HG02938 (cell line): ENCODE results near the gene EIF2AK3.
"Not testable (repeated sequence)": the region's sequence is repeated elsewhere in the genome, so short reads cannot be mapped to it uniquely, and the experiment has no call there.

Source experiments
- ATAC-seq: cut with Tn5 transposase; IDR thresholded peaks from one replicate; pipeline ENCODE4 v1.9.1; 2021; ENCODE audit warnings: mild to moderate bottlenecking, moderate library complexity; ENCODE audit not compliant: unreplicated experiment

EIF2AK3 gene

DNA sequence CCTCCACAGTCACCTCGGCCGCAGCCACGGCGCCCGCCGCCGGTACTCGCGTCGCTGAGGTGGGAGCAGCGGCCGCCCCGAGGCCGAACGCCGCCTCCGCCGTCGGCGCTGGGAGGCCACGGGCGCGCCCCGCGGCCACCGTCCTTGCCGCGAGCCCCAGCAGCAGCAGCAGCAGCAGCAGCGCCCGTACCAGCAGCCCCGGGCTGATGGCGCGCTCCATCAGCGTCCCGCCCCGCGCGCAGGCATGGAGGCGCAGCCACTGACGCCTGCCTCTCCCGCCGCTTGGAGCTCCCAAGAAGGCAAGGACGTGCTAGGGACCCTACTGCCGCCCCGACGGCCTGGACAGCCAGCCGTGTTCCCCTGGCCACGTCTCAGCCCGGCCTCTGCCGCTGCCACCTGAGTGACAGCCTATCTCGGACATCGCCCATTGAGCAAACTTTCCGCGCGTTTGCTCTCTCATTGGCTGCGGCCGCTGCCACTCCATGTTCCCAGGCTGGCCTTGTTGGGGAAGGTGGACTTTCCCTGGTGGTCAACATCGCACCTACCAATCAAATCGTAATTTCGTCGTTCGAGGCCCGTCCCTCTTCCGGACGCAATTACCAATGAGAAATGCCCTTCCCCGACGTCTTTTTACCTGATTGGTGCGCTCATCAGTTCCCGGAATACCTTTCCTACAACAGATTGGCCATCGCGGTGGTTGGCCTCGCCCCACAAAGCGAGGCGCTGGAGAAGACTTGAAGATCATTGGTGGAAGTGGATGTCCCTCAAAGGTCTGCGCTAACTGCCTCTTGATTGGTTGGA lies at the start of gene EIF2AK3:
Gene EIF2AK3 (minus strand): TSS at position 410 of the 801 bp plus-strand sequence. CDS start 190 bp downstream, at position 220.
- peak; percentile 88 for ATAC-seq

DNA sequence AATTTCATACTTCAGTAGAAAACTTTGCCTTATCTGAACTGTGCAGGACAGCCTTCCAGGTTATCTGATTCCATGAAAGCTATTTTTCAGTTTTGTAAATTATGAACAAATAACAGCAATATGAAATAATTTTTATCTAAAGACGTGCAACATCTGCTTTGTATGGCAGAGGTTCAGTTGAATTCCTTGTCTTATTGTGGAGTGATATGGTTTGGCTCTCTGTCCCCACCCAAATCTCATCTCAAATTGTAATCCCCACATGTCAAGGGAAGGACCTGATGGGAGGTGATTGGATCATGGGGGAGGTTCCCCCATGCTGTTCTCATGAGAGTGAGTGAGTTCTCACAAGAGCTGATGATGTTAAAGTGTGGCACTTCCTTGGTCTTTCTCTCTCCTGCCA lies 46.1 kb upstream of the EIF2AK3 start:
- ATAC-seq: no peak

DNA sequence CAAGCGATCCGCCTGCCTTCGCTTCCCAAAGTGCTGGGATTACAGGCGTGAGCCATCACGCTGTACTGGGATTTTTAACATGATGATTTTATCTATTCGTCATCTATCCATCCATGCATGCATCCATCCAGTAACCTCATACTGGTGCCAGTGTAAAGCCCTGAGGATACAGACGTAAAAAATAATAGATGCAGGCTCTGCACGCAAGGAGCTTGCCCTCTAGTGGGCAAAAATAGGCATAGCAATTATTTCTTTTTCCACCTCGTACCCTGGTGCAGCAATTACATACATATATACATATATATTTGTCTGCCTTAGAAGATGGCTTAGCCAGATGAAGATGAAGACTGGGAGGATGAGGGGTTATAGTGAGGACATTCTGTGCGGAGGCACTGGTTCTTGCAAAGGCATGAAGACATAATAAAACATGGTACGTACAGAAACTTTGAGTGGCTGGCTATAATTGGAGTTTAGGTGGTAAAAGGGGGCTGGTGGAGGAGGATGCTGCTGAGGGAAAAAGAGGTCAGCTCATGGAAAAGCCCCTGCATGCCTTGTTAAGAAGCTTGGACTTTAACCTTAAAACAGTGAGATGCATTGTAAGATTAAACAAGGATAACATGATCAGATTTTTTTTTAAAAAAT lies 44.6 kb upstream of the EIF2AK3 start:
- ATAC-seq: peak; percentile 64

DNA sequence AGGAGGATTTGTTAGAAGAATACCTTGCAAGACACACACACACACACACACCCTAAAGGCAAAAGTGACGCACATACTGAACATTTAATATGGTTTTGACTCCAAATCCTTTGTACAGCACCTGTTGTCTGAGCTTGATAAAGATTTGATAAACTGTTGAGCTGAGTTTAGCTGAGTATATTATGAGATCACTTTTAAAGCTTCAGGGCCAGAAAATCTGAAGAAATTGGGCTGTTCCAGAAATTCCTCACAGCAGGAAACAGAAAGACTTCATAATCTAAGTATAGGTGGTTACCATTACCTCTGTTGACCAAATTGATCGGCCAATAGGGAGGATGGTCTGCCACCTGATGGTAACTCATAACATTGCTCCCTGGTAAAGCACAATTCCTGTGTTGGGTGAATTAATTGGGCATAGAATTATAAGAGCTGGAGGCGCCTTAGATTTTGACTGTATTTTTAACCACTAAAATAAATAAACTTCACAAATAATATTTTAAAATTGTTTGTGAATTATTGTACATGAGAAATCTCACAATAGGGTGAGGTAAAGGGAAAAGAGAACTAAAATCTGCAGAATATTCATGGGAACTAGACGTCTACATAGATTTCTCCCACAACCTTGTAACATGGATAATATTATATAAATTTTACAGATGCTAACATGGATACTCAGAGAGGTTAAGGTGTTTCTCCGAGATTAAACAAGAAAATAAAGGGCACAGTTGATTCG lies 42.4 kb upstream of the EIF2AK3 start:
- peak; percentile 68 for ATAC-seq

DNA sequence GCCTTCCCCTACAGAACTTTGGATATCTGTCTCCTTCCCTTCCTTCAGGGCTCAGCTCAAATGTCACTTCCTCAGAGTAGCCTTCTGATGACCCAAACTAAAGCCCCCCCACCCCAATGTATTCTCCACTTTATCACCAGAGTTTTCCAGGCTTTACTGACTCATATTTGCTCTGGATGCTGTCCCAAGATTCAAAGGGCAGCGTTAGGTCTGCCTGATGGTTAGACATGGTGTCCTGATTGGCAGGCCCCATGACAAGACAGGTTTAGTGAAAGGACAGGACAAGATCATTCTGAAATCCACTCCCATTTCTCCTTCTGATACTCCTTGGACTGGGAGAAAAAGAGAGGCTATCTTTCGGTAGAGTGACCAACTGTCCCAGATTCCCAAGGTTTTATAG lies 41.6 kb upstream of the EIF2AK3 start:
- ATAC-seq: no peak

DNA sequence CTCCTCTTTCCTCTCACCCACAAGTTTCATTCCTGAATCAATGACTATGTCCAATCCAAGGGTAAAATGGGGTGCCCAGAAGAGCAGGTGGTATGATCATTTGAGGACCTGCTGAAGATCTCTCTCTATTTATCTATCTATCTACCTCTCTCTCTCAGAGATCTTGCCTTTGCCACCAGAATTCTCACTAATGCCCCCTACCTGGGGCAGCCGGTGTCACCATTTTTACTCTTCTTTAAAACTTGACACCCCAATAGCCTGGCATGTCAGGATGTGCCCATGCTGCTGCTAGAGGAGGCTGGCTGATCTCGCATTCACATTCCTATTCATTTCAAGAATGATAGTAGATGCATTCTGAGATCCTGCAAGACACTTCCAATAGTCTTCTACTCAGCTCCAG lies 40.0 kb upstream of the EIF2AK3 start:
- no peak for ATAC-seq

DNA sequence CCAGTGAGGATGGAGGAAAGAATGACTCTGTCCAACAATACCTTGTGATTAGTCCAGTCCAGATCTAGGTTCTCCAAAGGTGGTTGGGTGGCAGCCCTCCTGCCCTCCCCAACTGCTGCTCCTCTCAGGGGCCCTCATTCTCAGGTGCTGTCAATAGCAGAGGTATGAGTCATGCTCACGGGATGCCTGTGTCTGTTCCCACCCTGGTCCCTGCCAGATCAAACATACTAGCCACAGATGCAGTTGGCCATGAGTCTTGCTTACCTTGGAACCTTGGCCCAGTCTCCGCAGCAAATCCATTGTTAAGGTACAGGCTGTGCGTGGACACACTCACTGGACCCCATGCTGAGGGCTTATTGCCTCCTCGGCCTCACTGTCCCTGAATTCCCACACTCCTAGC lies 39.3 kb upstream of the EIF2AK3 start:
- no peak for ATAC-seq

DNA sequence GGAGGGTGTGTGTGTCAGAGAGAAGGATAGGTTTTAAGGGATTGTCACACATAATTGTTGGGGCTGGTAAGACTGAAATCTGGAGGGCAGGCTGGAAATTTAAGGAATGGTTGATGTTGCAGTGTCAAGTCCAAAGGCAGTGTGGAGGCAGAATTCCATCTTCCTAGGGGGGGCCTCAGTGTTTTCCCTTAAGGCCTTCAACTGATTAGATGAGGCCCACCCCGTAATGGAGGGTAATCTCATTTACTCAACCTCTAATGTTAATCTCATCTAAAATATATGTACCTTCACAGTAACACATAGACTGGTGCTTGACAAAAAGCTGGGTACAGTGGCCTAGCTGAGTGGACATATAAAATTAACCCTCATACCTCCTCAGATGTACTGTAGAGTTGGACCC lies 33.4 kb upstream of the EIF2AK3 start:
- ATAC-seq: no peak

DNA sequence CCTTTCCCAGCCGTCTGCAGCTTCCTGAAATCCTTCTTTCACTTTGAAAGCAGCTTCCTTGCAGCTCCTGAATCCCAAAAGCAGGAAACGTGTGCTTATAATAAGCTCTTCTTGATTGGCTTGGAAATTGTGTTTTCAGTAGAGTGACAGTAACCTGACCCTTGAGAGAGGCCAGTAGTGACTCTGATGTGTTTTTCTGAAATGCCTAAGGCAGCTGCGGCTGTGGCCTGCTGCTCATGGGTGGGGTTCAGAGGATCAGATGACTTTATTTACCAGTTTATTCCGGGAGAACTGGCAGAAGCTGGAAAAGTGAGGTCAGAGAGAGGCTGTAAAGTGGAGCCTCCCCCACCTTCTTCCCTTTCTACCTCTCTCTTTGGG lies 32.3 kb upstream of the EIF2AK3 start:
- no peak for ATAC-seq

DNA sequence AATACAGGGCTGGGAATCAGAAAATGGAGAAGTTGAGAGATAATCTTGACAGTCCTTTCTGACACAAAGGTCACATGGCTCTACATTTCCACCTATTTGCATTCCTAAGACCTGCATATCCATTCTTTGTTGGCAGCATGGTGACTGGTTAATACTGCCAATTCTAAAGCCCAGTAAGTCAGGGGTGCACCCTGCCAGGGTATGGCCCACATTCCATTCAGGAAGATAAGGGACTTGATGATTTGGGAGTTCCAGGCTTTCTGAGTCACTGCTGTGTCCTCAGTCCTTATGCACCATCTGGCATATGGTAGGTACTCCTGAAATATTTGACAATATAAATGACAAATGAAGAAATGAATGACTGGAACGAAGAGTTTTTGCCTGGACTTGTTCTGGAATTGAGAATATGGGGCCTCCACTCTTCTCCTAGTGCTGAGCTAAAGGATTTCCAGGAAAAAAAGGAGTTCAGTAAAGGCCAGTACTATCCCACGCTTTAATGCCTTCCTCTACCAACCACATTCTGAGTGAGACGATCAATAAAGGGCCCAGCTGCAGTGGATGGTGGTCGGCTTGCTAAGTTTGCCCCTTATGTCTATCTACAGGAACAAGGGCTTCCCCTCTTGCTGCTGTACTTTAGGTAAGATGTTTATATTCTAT lies 31.7 kb upstream of the EIF2AK3 start:
- ATAC-seq: no peak

DNA sequence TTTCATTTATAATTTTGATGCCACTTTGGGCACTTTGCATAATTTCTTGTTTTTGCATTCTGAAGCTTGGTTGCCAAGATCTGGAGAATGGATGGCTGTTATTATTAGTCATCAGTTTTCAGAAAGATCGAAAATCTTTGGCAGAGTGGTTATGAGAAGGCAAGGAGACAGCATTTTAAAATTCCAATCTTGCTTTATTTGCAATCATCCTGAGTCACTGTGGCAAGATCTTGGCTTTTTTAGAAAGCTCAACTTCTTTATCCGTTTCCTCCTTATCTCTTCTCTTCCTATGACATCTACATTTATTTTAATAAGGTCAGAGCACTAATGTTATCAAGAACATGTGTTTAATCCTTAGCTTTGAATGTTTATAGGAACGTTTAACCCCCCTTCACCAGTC lies 31.1 kb upstream of the EIF2AK3 start:
- ATAC-seq: no peak

DNA sequence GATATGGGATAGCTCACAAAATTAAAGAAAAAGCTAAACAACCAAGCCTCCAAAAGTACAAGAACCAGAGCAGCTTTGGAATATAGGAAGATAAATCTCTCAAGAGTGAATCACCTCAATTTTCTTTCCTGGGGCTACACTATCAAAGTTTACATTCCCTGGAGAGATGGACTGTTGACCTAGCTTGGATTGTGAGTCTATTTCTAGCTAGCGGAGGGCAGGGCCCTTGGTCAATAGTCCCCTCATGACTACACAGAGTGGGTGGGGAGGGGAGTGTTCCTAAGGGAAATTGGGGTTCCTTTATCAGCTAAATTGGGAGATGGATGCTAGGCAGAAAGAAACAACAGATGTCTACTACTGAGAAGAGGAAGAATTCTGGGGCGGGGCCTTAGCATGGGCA lies 29.9 kb upstream of the EIF2AK3 start:
- ATAC-seq: no peak

DNA sequence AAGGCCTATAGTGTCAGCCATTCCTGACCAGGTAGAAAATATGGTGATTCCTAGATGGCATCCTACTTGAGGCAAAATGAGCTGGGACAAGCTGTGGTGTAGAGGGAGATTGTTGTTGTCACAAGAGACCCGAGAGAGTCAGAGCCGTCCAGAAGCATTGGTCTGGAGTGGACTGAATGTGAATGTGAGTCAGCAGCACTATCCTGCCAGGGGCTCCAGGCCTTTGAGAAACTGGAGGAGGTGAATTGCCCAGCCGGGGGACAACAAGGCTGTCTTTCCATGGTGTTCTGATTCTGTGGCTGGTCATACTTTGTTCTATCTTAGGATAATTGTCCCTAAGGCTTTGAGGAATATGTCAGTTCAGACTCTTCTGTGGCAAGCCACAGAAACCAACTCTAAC lies 29.4 kb upstream of the EIF2AK3 start:
- ATAC-seq: no peak

DNA sequence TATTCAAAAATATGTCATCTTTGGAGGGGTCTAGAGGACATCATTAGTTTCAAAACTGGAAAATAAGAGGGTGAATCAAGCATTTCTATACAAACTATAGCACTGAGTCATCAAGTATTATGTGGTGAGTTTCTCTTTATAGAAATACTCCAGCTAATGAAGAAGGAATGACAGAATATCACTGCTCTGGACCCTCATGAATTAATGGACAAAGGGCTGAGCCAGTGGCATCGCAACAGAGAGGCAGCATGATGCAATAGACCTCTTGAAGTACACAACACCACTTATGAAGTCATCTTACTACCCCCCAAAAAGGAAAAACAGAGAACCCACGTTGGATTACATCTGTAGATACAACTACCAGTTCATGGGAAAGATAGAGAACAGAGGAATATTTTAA lies 27.4 kb upstream of the EIF2AK3 start:
- no peak for ATAC-seq

DNA sequence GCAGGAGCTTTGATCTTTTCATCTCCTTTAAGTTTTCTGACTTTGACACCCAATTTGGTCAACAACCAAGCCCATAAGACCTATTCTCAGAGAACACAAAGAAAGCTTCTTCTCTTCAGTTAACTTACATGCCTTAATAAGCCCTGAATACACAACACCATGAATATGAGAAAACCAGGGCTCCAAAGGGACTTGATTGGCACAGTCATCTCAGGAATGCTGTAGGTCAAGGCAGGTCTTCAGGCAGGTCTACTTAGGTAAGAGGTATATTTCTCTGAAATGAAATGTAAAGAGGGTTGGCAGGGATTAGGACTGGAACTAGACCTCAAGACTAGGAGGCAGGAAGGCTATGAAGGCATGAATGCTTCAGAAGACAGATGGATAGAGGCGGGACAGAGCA lies 24.4 kb upstream of the EIF2AK3 start:
- no peak for ATAC-seq

DNA sequence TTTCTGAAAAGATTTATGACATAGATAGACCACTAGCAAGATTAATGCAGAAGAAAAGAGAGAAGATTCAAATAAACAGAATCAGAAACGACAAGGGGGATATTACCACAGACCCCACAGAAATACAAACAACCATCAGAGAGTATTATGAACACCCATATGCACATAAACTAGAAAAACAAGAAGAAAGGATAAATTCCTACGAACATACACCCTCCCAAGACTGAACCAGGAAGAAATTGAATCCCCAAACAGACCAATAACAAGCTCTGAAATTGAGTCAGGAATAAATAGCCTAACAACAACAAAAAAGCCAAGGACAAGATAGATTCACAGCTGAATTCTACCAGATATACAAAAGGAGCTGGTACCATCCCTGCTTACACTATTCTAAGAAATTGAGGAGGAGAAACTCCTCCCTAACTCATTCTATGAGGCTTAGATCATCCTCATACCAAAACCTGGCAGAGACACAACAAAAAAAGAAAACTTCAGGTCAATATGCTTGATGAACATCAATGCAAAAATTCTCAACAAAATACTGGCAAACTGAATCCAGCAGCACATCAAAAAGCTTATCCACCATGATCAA lies 18.1 kb upstream of the EIF2AK3 start:
- not testable (repeated sequence) for ATAC-seq

DNA sequence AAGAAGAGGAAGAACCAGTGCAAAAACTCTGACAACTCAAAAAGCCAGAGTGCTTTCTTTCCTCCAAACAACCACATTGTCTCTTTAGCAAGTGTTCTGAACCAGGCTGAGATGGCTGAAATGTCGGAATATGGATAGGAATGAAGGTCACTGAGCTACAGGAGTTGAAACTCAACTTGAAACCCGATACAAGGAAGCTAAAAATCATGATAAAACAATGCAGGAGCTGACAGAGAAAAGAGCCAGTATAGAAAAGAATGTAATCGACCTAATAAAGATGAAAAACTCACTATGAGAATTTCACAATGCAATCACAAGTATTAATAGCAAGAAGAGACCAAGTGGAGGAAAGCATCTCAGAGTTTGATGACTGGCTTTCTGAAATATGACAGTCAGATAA lies 15.0 kb upstream of the EIF2AK3 start:
- ATAC-seq: no peak

DNA sequence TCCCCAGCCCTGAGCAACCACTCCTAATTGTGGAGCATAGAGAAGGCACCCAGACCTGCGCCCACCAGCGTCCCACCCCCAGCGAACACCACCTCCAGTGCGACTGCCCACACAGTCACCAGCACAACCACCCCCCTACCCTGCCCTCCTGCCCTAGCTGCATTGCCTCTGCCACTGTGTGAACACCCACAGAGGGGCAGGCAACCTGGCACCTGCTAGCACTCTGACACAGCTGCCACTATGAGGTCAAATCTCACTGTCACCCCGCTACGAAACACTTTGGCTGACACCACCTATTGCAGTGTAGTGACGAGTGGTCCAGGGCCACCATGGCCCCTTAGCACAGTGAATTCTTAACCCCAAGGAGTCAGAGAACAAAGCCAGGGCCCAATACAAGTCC lies 14.1 kb upstream of the EIF2AK3 start:
- ATAC-seq: no peak

DNA sequence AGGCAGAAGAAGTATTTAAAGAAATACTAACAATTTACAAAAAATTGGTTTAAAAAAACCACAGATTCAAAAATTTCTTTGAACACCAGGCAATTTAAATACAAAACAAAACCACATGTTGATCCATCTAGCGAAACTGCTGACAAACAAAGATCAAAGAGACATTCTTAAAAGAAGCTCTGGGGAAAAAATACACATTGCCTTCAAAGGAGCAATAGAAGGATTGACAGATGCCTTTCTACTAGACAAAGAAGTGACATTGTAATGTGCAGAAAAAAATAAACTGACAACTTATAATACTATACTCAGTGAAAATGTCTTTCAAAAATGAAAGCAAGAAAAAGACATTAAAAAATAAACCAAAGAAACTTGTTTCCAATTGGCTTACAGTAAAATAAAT lies 12.6 kb upstream of the EIF2AK3 start:
- no peak for ATAC-seq

DNA sequence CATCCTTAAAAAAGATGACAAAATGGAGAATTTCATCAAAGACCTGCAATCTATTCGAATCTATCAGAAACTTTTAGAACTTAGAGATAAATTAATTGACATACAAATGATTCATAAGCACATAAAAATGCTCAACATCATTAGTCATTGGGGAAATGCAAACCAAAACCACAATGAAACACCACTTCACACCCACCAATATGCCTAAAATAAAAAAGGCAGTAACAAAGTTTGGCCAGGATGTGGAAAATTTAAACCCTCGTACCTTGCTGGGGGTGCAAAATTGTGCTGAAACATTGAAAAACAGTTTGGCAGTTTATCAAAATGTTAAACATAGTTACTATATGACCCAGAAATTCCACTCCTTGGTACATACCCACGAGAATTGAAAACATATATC lies 11.5 kb upstream of the EIF2AK3 start:
- no peak for ATAC-seq

DNA sequence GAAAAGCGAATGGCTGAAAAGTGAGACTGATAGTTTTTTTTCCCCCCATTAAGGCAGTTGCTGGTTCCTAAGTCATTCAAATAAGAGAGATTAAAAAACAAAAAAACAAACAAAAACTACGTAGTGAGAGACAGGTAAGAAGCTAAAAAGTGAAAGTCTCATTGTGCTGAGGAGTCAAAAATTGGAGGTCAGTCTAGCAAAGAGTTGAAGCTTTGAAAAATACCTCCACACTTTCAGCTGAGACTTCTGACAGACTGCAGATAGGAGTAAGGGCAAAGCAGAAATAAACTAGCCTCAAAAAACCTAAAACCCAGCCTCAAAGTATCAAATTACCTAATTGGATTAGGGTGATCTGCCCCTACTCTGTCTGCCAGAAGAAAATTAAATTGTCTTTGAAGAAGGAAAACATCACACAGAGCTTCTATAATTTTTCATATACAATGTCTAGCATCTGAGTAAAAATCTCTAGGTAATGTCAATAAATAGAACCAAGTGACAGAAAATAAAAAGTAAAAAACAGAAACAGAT lies 10.9 kb upstream of the EIF2AK3 start:
- ATAC-seq: no peak
